Esophagus squamous epithelium (tissue), 5 donors: ENCODE results near the gene DIAPH3. TPM values are rescaled to one million over a fixed set of nuclear protein-coding genes. Genes with fewer than 3 reads are reported as not detected.
A peak's percentile ranks its signal among the peaks of the same experiment; 100 is the strongest.

Source experiments
- DNase-seq: peaks from one replicate; lab custom pipeline; 2025; lab: John Stamatoyannopoulos, UW
- H3K27ac ChIP-seq, 4 donors: fragments of 200-600 bp; sonication (generic); one replicate each; pipeline ENCODE4 v1.5.1; 2016 to 2019; ENCODE audit warnings: mild to moderate bottlenecking in 1 of 4
- H3K27me3 ChIP-seq, 4 donors: fragments of 200-600 bp; sonication (generic); 1 replicate in 3 of 4; 2 replicates in 1 of 4; pipeline versions ENCODE4 v1.5.1 to v1.6.0; 2017 to 2021; ENCODE audit warnings: antibody characterized with exemption in 1 of 4
- H3K36me3 ChIP-seq, 3 donors: fragments of 200-600 bp; sonication (generic); one replicate each; pipeline ENCODE4 v1.5.1; 2016 to 2019
- H3K4me1 ChIP-seq, 3 donors: fragments of 200-600 bp; sonication (generic); one replicate each; pipeline ENCODE4 v1.5.1; 2017 to 2019
- H3K4me3 ChIP-seq, 4 donors: fragments of 200-600 bp; sonication (generic); 1 replicate in 3 of 4; 2 replicates in 1 of 4; pipeline ENCODE4 v1.5.1; 2016 to 2019; ENCODE audit warnings: mild to moderate bottlenecking in 2 of 4, moderate library complexity in 1 of 4
- H3K9me3 ChIP-seq, 3 donors: fragments of 200-600 bp; sonication (generic); one replicate each; pipeline ENCODE4 v1.5.1; 2016 to 2019
- POLR2A ChIP-seq, 4 donors: fragments of 450-650 bp; IDR thresholded peaks; one replicate each; pipeline ENCODE4 v1.6.1; 2017; ENCODE audit warnings: antibody characterized with exemption in 4 of 4, mild to moderate bottlenecking in 4 of 4, moderate library complexity in 3 of 4
- WGBS, 2 donors: methylation state at CpG; one replicate each; pipeline ENCODE4 v1.1.5; 2018; 5-methylcytosine and 5-hydroxymethylcytosine counted together
- intact Hi-C: fragments of 100-400 bp; cut with DNase I; formaldehyde crosslinking; loops from one replicate; pipeline ENCODE4 v1.15.0; 2022
- total RNA-seq, 4 donors: library from RNA; depleted of rRNA; stranded (reverse); fragments of >200 nt; gene quantifications; one replicate each; pipeline ENCODE4 v1.1.0, GENCODE V29; 2016
- TF ChIP-seq, protein P1 (sequence below), 6 experiments: fragments of 450-650 bp in 4 of 6; fragments of 200-600 bp in 2 of 6; sonication (generic) in 2 of 6; IDR thresholded peaks; one replicate each; pipeline ENCODE4 v1.5.1; 2016 to 2019; ENCODE audit warnings: antibody characterized with exemption in 6 of 6, mild to moderate bottlenecking in 4 of 6, moderate library complexity in 4 of 6
- donor health status: DM: yes; HTN: yes; CAD: no.

The DIAPH3 gene
- total RNA-seq, 4 donors from 2014 or later = 2.2 to 11.1 (median 4.0) TPM

DNA sequence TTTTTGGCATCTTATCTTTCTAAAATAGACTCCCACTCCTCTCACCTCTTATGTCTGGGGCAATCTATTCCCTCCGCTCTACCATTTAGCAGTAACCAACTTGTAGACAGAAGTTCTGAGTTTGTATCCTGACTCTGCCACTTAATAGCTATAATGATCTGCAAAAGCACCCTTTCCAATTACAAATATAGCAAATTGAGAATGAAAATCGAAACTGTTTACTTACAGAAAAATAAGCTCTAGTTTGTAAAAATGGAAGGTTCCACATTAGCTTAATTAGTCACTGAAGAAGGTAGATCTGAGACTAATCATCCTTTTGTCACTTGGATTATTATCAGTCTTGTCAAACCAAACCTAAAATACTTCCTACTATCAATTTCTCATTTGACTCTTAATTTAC, 409.3 kb downstream of the DIAPH3 start:
- Histone ChIP-seq H3K27me3 (no peaks in the 10 kb centered on the region), H3K4me1 (peaks cover 0 to 8% (median 0%) of the 10 kb centered on the region in 3 donors), H3K27ac (no peak overlapping the region), H3K36me3 (no peaks in the 10 kb centered on the region), H3K4me3 (no peak overlapping the region), H3K9me3 (no peaks in the 10 kb centered on the region)
- TF ChIP-seq POLR2A (IDR thresholded peaks at IDR 0.05) = no peak
- TF ChIP-seq, protein P1, sequence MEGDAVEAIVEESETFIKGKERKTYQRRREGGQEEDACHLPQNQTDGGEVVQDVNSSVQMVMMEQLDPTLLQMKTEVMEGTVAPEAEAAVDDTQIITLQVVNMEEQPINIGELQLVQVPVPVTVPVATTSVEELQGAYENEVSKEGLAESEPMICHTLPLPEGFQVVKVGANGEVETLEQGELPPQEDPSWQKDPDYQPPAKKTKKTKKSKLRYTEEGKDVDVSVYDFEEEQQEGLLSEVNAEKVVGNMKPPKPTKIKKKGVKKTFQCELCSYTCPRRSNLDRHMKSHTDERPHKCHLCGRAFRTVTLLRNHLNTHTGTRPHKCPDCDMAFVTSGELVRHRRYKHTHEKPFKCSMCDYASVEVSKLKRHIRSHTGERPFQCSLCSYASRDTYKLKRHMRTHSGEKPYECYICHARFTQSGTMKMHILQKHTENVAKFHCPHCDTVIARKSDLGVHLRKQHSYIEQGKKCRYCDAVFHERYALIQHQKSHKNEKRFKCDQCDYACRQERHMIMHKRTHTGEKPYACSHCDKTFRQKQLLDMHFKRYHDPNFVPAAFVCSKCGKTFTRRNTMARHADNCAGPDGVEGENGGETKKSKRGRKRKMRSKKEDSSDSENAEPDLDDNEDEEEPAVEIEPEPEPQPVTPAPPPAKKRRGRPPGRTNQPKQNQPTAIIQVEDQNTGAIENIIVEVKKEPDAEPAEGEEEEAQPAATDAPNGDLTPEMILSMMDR (IDR thresholded peaks at IDR 0.05) = no peak
- intact Hi-C loops = no loop called here
- 65 to 78% methylated on average over 2 of the region's 2 CpGs for WGBS, 2 donors
- DNase-seq = no peak

- DNase-seq = no peak
- Histone ChIP-seq H3K27ac (peak overlapping the region in 1 of 4 donors; percentile 18), H3K9me3 (no peaks in the 10 kb centered on the region), H3K36me3 (no peaks in the 10 kb centered on the region), H3K4me3 (peak overlapping the region in 1 of 4 donors; percentile 27), H3K27me3 (no peaks in the 10 kb centered on the region), H3K4me1 (peaks cover 0 to 8% (median 0%) of the 10 kb centered on the region in 3 donors)
- intact Hi-C loops = no loop called here
- WGBS, 2 donors = 4 to 42% methylated on average over 3 to 4 of the region's 7 CpGs
- no peak for TF ChIP-seq POLR2A (IDR thresholded peaks at IDR 0.05)
- TF ChIP-seq, protein P1 (IDR thresholded peaks at IDR 0.05) = no peak
Measured at GRCh38 chr13:59750860-59751259, 412.9 kb downstream of the DIAPH3 start.

- WGBS, 2 donors = 85 to 97% methylated on average over 5 of the region's 5 CpGs
- H3K4me1 ChIP-seq = peaks cover 0 to 8% (median 0%) of the 10 kb centered on the region in 3 donors
- no peak for DNase-seq
Measured at GRCh38 chr13:59748046-59748445, 415.7 kb downstream of the DIAPH3 start.

DNA sequence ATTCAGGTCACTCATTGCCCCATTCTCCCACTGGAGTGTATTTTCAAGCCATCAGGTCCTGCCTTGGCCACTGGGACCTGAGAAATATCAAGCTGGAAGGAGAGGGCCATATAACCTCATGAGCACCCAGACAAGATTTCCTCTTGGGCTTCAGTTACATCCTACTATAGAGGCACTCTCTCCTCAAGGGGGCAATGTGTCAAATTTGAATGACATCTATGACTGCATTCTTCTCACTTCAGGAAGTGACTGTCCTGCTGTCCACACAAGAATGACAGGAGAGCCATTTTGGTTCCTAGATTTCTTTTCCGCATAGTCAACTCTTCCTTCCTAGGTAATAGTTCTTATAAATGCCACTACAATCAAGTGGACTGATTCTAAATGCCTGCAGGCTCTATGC, 416.2 kb downstream of the DIAPH3 start:
- H3K36me3 ChIP-seq = no peaks in the 10 kb centered on the region
- no peak overlapping the region for H3K4me3 ChIP-seq
- intact Hi-C loops = no loop called here
- no peak overlapping the region for H3K27ac ChIP-seq
- H3K4me1 ChIP-seq = peaks cover 0 to 8% (median 0%) of the 10 kb centered on the region in 3 donors
- no peak for DNase-seq
- TF ChIP-seq, protein P1 (IDR thresholded peaks at IDR 0.05) = no peak
- TF ChIP-seq POLR2A (IDR thresholded peaks at IDR 0.05) = no peak
- H3K27me3 ChIP-seq = no peaks in the 10 kb centered on the region
- 77 to 91% methylated on average over 1 of the region's 1 CpG for WGBS, 2 donors
- H3K9me3 ChIP-seq = no peaks in the 10 kb centered on the region

More at GRCh38 chr13:59748046-59748445, 415.7 kb downstream of the DIAPH3 start:
- intact Hi-C loops = no loop called here
- H3K4me3 ChIP-seq = no peak overlapping the region
- no peaks in the 10 kb centered on the region for H3K9me3 ChIP-seq
- H3K27ac ChIP-seq = no peak overlapping the region
- H3K27me3 ChIP-seq = no peaks in the 10 kb centered on the region
- no peak for TF ChIP-seq POLR2A (IDR thresholded peaks at IDR 0.05)
- TF ChIP-seq, protein P1 (IDR thresholded peaks at IDR 0.05) = no peak
- no peaks in the 10 kb centered on the region for H3K36me3 ChIP-seq

DNA sequence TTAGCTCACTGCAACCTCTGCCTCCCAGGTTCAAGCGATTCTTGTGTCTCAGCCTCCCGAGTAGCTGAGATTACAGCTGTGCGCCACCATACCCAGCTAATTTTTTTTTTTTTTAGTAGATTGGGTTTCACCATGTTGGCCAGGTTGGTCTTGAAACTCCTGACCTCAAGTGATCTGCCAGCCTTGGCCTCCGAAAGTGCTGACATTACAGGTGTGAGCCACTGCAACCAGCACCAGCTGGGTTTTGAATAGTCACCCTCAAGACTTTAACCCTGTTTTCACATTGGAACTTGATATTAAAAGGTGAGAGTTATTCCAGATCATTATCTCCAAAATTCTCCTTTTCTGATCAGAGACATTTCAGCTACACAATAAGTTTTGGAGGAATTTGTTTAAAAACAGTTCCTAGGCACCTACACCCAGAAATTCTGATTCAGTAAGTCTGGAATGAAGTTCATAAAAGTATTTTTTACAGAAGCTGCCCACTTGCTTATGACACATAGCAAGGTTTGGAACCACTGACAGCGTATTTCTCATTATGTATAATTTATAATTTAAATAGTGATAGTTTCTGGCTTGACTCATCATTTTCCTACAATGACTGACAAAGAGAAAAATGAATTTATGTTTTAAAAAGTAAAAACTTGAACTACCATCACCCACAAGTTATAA, 417.3 kb downstream of the DIAPH3 start:
- no peak overlapping the region for H3K4me3 ChIP-seq
- no peak overlapping the region for H3K27ac ChIP-seq
- no peak for TF ChIP-seq POLR2A (IDR thresholded peaks at IDR 0.05)
- TF ChIP-seq, protein P1 (IDR thresholded peaks at IDR 0.05) = no peak
- no peaks in the 10 kb centered on the region for H3K27me3 ChIP-seq
- intact Hi-C loops = no loop called here
- H3K9me3 ChIP-seq = no peaks in the 10 kb centered on the region
- WGBS, 2 donors = 75 to 83% methylated on average over 5 of the region's 5 CpGs
- DNase-seq = no peak
- peaks cover 0 to 8% (median 0%) of the 10 kb centered on the region in 3 donors for H3K4me1 ChIP-seq
- no peaks in the 10 kb centered on the region for H3K36me3 ChIP-seq
